GM18519 (cell line): ENCODE results near the gene NRCAM.
"Not testable (repeated sequence)": the region's sequence is repeated elsewhere in the genome, so short reads cannot be mapped to it uniquely, and the experiment has no call there.

ENCODE experiments used
- ATAC-seq: cut with Tn5 transposase; IDR thresholded peaks from one replicate; pipeline ENCODE4 v1.9.1; 2021; ENCODE audit warnings: mild to moderate bottlenecking, moderate library complexity; ENCODE audit not compliant: unreplicated experiment, low FRiP score

NRCAM gene

DNA sequence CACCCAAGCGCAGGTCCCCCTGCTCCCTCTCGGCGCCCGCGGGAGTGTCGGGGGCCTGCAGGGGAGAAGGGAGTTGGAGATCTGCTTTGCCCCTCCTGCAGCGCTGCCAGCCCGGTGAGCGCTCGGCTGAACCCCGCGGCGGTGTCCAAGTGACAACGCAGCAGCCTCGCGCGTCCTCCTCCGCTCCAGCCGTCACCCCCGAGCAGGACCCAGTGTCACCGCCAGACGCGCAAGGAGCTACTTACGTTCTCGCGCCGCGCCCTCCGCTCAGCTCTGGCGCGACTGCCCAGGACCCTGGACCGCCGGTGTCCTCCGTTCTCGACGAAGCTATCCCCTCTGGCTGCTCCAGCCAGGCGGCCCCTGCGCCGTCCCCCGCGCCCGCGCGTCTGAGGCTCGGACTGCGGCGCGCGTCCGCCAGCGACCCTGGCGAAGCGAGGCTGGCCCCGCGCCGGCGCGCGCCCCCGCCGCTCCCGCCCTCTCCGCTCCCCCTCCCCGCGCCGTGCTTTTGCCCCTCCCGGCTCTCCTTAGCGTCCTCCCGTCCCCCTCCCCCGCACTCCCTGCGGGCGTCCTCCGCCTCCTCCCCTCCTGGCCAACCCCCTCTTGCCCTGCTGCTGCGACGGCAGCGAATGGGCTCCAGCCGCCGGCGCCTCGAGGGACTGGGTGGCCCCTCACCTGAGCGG lies at the start of gene NRCAM:
Gene NRCAM, minus strand, starts transcription at position 439 of the 680 bp plus-strand sequence. CDS start 216,372 bp downstream, outside the sequence.
- no peak for ATAC-seq

DNA sequence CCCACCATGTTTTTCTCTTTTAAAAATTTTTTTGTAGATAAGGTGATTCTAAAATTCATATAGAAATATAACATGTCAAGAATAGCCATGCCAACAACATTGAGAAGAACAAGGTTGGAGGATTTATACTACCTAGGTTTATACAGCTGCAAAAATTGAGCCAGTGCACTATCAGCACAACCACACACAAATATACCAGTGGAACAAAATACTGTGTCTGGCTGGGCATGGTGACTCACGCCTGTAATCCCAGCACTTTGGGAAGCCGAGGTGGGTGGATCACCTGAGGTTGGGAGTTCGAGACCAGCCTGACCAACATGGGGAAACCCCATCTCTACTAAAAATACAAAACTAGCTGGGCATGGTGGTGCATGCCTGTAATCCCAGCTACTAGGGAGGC lies 48.3 kb upstream of the NRCAM start:
- not testable (repeated sequence) for ATAC-seq

- peak; percentile 90 for ATAC-seq
These were observed 47.1 kb upstream of the NRCAM start for GRCh38 chr7:108503112-108504026.

DNA sequence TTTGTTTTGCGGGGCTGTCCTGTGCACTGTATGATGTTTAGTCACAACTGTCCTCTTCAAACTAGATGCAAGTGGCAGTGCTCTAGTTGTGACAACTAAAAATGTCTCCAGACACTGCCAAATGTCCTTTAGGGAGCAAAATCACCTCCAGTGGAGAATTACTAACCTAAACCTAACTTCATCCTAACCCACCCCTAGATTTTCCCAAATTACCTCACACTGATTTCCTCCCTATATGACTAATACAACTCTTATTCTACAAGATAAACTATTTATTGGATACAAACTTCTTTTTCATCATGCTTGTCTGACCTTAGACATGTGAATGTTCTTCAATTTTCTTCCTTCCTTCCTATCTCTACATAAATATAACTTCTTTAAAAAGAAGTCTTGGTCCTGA lies 43.3 kb upstream of the NRCAM start:
- no peak for ATAC-seq

GRCh38 chr7:108498481-108498880 lies 42.2 kb upstream of the NRCAM start:
- no peak for ATAC-seq

- peak; percentile 74 for ATAC-seq
These were observed 41.0 kb upstream of the NRCAM start for GRCh38 chr7:108497082-108497725.

DNA sequence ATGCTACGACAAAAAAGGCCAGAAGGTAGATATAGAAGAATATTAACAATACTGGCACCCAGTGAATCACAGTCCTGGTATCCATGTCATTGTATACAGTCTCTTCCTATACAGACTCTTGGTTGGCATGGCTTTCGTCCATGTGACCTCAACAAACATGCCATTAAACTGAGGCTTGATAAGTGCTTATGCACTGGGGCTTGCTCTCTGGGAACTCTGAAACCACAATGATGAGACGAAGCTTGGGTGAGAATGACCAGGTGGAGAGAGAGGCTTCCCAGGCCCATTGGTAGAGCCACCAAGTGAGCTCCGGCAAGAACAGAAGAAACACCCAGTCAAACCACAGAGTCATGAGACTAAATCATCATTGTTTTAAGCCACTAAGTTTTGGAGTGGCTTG lies 36.5 kb upstream of the NRCAM start:
- ATAC-seq = no peak

GRCh38 chr7:108488768-108489538 lies 32.7 kb upstream of the NRCAM start:
- ATAC-seq = no peak

DNA sequence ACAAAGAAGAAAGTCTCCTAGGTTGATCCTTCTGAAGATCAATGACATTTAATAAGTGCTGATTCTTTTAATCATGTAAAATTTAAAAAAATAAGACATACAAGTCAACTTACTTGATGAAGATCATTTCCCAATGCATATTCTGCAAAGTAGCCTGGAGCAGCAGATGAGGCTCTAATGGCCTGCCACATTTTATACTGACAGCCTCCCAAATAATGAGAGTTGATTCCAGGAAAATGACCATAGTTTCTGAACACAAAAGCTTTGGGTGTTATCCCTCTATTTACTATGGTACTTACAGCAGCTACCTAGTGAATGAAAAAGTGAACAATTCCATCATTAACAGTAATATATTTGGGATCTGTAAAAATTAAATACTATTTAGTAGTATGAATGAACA lies 31.4 kb upstream of the NRCAM start:
- ATAC-seq = no peak

GRCh38 chr7:108486291-108486966 lies 30.2 kb upstream of the NRCAM start:
- ATAC-seq = peak; percentile 52

GRCh38 chr7:108484137-108484536 lies 27.9 kb upstream of the NRCAM start:
- ATAC-seq = peak; percentile 53

DNA sequence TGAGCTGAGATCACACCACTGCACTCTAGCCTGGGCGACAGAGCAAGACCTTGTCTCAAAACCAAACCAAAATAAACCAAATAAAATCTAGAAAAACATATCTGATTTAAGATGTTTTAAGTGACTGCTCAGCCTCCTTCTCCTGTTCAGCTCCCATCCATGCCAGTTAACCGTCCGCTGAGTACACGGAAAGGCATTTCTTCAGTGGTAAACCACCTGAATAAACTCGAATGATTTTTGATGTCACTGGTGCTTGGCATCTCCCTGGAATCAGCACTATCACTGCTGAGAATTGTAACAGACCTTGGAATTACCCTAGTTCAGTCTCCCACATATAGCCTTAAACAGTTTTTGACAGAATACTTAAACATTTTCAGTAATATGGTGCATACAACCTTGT lies 24.1 kb upstream of the NRCAM start:
- no peak for ATAC-seq

- no peak for ATAC-seq
These were observed 23.5 kb upstream of the NRCAM start for GRCh38 chr7:108479751-108480150.

DNA sequence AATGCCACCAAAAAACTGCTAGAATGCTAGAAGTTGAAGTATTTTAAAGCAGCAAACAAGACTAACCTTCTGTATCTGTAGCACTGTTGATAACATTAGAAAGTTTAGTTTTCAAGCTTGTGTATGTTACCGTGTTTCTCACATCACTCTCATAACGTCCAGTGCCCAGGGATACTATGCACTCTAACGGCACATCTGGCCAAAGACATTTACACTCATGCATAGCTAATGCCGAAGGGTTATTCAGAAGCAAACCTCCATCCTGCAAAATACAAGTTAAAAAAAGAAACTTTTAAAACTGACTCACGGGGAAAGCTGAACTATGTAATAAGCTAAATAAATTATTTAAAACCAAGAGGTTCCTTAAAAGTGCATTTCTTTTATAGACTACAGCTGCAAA lies 22.9 kb upstream of the NRCAM start:
- no peak for ATAC-seq

GRCh38 chr7:108468246-108468645 lies 12.0 kb upstream of the NRCAM start:
- no peak for ATAC-seq

DNA sequence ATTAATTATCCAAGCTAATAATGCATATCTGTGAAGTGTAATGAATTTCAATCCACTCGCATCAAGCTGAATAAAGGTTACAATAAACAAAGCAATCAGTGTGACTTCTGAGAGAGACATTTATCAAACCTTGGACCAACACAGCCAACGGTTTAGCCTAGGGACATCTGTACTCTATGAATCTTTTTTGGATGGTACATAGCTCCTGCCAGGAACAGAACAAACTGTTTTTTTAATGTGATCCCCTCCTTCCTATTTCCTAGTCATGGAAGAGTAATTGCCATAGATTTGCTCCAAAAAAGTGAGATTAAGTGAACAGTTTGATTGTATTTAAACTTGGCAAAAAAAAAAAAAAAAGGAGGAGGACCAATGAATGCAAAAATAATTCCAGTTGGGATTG lies 11.2 kb upstream of the NRCAM start:
- ATAC-seq = no peak

DNA sequence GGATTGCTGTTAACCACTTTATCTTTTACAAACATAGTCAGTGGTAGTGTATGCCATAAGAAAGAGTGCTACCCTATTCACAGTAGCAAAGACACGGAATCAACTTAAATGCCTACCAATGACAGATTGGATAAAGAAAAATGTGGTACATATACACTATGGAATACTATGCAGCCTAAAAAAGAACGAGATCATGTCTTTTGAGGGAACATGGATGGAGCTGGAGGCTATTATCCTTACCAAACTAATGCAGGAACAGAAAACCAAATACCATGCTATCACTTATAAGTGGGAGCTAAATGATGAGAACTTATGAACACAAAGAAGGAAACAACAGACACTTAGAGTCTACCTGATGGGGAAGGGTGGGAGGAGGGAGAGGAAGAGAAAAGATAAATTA lies 10.1 kb upstream of the NRCAM start:
- ATAC-seq = not testable (repeated sequence)

DNA sequence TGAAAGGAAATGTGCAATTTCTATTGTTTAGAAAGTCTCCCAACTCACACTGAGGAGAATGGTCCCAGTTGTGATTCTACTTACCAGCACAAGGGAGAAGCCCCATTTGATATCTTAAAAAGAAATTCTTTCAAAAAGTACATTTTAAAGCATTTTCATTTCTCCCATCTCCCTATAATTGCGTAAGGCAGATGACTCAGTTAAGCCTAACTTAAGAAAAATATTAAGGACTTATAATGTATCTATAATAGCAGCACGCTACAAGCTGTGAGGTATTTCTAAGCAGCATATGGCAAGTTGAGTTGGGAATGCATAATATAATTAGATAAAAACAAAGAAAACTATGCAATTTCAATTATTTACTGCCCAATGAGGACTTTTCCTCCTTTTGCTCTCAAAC lies 8.5 kb upstream of the NRCAM start:
- ATAC-seq = no peak

DNA sequence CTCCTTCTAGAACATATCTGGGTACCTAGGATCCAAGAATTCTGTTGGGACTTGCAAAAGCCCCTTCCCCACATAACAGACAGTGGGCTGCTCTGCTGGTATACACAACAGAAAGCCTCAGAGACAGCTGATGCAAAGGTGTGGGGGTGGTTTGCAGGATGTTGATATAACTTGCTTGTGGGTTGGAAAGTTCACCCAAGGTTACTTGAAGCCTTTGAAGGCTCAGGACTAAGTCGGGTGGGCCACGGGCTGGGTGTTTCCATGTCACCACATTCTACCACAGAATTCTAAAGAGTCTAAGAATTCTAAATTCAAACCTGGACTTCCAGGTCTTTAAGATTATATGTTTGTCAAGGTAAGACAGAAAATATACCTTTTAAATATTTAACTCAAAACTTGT lies 7.4 kb upstream of the NRCAM start:
- no peak for ATAC-seq

DNA sequence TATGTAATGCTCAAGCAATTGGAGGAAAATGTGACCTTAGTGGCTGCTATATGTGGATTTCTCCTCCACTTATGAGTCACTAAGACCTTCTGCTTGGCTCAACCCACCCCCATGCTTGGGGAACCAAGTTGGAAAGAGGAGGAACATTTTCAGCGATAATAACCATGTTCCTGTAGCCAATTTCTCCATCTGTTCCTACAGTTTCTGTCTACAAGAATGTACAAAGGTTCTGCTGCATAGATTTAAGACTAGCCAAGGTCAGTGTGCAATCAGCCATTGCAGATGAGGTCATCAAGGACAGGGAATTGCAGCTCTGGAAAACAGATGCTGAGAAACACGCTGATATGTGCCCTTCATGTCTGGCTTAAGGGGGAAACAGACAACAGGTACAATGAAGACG lies 5.6 kb upstream of the NRCAM start:
- ATAC-seq = no peak
